Measurements from ENCODE around the gene HOXB5.

Gene HOXB5

DNA sequence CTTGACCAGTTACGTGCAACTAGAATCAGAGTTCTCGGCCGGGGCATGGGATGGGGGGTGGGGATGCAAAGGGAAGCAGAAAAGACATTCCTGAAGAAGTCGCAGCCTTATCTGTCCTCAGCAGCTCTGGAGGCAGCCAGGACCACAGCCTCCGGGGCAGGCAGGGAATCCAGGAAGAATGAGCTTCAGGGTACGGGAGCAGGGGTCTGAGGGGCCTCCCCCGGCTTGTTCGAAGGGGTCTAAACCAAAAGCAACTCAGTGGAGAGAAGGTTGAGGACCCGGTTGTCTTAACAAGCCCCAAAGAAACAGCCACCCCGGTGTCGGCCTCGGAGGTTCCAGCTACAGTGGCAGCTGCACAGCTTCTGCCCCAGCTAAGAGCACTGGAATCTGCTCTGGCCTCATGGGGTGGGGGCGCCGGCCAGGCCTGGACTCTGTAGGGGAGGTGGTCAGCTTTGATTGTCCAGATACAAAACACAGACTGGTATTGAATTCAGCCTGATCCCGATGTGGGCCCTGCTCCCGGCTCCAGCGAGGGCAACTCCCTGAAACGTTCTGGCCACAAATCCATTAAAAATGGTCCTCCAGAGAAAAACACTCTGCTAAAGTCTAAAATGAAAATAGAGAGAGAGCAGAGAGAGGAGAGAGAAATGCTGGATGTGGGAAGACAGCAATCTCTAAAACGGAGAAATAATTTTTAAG lies 23.1 kb downstream of the HOXB5 start:
- FAIRE-seq: no peak

DNA sequence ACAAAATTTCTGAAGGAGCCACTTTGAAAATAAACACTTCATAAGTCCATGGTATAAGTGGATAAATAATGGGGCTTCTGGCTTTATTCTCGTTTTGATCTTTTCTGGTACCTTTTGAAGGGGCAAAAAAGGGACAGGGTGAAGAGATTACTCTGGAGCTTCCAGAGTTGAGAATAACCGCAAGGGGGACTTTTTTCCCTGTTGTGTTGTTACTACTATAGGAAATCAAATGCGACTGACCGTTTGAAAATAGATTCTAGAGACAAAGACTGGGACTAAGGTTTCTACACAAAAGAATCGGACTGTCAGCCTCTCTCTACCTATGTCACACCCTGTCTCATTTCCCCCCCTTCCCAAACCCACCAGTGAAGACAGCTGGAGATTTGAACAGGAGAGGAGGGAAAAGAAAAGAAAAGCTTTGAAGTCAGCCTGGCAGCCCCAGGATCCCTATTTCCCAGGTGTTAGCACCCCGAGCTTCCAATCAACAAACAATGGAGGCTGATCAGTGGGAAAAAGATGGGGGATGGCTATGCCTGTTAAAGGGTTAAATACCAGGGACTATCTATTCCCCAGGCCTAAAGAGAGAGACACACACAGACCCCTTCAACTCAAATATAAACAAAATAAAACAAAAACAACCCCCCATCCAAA lies 23.8 kb downstream of the HOXB5 start:
- no peak for FAIRE-seq

DNA sequence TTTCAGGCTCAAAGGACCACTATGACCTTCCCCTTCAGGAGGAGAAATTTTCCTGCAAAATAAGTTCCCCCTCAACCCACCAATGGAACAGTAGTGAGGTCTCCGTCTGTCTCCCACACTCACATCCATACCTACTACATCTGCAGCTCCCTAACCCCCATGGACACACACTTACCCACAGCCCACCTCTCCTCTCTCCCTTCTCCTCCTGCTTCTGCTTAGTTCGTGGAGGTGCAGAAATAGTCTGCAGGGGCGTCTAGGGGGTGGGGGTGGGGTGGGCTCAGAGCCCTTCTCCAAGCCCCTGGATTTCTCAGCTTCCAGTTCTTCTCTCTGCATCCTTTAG lies 24.4 kb downstream of the HOXB5 start:
- FAIRE-seq: no peak

DNA sequence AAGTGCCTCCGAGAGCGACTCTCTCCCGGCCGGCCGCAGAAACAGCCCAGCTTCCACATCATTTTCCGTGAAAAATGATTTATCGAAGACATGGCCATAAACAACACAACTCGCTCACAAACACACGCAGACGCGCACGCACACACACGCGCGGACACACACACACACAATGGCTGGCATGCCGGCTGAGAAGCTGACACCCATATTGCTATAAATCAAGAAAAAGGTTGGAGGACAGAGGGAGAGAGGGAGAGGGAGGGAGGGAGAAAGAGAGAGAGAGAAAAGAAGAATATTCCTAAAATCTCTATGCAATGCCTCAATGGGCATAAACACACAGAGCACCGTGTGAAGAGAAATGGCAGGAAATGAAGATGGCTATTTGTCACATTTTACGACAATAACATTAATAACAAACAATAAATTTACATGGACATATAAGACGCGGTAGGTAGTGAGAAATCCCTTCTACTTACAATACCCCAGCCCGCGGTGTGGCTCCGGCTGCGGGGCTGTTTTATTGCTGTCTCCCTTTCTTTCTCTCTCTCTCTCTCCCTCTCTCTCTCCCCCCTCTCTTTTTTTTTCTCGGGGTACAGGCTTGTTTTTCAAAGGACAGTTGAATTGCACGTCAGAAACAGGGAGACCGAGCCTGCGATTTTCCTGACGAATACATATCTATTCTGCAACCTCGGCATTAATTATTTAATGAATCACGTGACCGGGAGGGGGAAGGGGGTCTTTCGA lies 24.9 kb downstream of the HOXB5 start:
- FAIRE-seq: no peak

DNA sequence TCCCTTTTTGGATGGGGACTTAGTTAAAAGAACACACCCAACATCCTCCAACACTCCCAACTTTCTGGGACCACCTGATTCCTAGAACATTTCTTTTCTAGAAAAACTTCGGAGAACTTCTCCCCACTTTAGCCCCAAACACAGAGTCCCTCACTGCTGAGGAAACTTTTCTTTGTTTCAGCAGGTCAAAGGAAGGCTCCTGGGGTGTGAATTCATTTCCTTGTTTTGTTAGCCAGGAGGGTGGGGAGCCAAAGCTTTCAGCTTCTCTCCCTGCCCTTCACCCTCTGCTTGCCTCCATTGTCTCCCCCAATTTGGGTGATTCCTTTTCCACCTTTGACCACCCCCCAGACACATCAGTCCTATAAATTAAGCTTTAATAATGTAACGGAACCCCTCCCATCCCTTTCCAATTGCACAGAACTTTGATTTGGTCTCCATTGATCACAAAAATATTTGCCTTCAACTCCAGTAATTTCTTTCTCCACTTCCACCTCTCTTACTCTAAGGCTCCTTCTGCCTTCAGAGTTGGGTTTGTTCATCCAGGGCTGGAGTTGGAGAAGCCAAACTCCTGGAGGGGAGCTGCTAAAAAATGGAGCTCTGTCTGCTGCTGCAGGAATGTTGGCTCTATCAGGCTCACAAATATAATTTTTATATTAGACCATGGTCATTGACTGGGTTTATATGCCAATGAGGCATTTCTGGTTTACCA lies 25.8 kb downstream of the HOXB5 start:
- FAIRE-seq: no peak

DNA sequence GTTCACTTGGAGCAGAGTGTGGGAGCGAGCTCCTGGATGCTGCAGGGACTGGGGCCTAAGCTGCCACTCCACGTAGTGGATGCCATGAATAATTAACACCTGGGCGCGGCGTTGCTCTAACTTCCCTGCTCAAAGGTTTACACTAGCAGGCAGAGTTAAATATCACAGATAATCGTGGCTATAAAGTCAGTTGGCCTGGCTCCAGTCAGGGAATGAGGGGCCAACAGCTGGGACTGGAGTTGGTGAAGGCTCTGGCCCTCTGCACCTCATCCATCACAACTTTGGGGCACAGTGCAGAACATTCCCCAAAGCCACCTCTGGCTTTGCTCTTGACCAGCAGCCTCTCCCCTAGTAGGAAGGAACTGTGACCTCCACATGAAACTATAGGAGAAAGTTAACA lies 26.4 kb downstream of the HOXB5 start:
- FAIRE-seq: no peak

DNA sequence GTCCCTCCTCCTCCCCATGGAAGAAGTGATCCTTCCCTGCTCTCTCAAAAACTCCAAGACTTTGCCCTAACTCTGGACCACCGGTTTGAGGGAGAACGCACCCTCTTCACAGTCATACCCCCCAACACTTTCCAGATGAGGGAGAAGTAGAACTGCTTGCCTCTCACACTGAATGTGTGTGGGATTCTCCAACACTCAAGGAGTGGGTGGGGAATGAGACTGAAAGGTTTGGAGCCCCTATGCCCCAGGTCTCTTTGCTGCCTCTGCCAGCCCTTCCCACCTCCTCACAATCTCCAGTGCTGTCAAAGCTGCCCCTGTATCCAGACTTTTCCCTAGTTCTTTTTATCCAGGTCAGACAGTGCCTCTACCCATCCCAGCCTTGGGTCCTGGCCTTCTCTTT lies 26.9 kb downstream of the HOXB5 start:
- FAIRE-seq: no peak

DNA sequence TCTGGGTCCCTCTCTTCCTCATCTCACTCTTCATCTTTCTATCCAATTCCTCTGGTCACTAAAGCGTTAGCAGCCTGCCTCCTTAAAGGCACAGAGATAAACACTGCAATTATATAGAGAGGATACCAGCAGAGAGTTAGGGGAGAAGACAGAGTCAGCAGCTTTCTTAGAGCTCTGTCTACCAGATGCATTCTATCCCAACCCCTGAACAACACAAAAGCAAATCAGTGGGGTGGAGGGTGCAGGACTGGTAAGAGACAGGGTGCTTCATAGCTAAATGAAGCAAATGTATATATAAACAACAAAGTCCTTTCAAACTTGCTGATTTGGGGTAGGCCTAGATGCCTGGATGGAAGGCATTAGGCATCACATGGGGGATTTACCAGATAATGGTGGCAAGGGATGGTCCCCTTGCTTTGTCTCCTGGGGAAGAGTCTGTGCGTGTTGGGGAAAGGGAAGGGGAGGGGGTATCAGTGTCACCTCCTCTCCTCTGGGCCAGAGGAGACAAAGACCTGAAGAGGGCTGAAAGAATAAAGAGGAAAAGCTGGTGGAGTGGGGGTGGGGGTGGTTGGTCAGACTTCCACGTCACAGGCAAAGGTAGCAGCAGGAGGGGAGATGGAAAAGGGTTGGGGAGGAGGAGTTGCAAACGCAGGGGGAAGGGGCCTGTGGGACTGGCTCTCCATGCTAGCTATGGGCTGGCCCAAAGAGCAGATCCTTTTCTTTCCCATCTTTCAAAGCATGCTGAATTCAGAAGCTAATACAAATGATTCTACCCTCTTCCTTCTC lies 27.5 kb downstream of the HOXB5 start:
- FAIRE-seq: no peak

DNA sequence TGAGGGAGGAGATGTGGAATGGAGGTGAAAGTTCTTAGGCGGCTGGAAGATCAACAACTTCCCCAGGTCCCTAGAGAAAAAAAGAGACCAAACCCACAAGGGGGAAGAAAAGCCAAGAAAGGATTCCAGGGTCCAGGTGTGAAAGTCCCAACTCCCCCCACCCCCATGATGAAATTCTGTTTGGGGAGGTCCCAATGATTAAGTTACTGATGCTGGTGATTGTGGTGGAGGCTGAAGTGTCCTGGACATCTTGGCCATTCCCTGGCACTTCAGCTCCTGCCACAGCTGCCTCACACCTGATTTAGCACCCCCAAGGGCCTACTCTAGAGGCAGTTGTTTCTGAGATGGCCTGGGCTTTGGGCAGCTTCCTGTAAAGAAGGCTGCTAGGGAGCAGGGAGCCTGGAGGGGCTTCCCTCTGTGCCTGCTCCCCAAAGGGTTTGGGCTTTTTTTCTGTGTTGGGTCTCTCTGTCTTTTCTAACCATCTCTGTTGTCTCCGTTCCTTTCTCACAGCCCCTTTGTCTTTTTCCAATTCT lies 28.5 kb downstream of the HOXB5 start:
- FAIRE-seq: no peak

DNA sequence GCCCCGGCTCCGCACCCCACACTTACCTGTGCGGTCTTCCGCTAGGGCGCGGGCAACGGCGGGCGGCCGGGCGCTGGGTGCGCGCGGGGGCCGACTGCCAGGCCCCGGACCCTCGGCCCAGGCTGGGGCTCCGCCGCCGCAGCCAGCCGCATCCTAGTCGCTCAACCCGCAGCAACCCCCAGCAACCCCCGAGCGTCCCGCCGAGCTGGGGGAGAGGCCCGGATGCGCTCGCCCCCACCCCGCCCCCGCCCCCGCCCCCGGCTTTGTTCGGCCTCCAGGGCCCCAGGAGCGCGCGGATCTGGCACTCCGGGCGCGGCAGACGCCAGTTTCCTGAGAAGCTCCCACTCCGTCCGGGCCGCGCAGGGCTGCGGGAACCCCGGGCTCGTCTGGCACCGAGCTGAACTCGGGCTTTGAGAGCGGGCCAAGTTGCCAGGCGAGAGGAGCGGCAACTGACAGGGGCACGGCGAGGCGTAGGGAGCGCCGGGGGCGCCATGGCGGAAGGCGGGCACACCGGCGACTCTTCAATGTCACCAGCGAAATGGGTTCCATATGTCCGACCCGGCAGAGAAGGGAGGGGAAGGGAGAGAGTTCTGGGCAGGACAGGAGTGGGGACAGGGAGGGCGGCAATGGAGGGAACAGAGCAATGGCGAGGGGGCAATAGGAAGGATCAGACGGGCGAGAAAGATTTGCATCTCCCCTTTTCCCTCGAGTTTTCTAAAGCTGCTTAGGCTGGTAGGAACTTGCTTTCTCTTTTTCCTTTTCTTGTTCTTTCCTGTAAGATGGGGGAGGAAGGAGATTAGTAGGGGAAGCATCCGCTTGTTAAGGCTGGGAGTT lies 29.2 kb downstream of the HOXB5 start:
- FAIRE-seq: no peak

DNA sequence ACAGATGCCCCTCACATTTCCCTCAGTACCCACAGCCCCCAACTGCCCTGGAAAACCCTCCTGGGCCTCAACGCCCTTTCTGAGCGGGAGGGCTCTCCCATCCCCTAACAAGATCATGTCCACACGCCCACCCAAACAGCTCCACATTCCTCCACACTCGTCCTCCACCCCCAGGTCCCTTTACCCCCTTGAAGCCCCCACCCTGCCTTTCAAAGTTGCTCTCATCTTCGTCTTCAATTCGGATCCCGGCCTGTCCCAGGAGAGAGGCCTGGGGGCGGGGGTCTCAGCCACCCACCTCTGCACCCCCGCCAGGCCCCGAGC lies 29.8 kb downstream of the HOXB5 start:
- FAIRE-seq: no peak

DNA sequence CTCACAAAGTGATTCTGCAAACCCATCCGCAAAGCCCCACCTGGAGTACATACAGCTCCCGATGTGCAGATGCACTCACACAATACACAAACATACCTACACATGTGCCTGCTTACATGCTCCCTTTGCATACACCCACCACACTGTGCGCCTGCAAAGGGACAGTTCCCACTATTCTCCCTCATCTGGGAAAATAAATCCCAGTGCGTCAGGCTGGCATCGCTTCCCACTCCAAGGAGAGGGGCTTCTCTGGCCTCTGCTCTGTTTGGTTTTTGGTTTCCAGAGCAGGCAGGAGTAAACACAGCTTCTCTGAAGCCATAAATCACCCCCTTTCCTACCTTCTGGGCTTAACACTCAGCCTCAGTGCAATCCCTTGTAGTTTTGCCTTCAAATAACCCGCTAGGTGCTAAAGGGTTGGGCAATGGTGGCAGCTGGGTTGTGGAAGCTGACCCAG lies 30.2 kb downstream of the HOXB5 start:
- FAIRE-seq: no peak

DNA sequence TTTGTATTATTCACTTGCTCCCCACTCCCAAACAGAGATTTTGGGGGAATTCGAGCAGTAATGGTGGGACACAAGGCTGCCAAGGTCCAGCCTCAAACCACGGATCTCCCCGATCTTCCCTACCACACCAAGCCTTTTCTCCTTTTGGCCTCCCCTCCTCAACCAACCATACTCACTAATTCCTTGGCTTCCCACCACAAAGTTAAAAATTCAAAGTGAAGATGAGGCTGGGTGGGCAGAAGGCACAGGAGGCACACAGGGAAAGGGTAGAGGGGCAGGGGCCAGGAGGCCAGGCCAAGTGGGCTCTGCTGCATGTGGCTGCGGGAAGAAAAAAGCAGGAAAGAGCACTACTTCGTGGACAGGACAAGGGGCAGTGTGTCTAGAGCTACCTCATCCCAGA lies 30.6 kb downstream of the HOXB5 start:
- no peak for FAIRE-seq

DNA sequence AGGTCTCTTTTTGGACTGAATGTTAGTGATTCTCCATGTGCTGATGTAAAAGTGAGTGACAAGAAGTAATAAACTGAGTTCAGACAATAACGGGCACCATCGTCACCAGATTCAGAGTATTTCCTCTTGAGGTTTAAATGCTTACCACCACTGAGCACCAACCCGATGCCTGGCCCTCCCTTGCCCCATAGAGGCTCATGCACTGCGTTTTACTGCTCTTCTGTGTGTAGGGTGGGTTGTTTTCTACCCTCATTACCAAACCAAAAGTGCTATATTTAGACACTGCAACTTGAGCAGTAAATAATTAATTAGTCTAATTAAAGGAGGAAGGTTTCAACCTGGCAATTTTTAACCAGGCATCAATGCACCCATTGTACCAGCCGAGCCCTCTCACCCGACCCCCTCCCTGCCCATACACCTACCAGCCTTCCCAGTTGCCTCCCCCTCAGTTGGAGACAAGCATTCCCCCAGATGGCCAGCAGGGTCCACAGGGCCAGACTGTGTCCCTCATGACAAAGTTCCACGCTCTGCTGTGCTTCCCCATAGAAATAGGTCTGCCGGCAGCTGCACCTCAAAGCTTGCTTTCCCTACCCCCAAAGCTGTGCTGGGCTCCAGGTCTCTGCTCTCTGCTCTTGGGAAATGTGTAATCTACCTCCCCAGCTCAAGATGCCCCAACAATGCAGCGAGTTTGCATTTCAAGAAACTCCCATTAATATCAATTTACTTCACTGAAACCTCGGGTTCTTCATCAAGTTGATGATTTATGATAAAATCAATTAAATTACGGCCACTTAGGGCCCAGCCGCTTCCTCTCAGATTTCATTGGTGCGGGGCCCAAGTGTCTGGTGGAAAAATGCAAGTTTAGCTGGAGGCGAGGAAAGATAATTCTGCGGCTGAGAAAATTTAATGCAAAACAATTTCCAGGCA lies 31.4 kb downstream of the HOXB5 start:
- no peak for FAIRE-seq

DNA sequence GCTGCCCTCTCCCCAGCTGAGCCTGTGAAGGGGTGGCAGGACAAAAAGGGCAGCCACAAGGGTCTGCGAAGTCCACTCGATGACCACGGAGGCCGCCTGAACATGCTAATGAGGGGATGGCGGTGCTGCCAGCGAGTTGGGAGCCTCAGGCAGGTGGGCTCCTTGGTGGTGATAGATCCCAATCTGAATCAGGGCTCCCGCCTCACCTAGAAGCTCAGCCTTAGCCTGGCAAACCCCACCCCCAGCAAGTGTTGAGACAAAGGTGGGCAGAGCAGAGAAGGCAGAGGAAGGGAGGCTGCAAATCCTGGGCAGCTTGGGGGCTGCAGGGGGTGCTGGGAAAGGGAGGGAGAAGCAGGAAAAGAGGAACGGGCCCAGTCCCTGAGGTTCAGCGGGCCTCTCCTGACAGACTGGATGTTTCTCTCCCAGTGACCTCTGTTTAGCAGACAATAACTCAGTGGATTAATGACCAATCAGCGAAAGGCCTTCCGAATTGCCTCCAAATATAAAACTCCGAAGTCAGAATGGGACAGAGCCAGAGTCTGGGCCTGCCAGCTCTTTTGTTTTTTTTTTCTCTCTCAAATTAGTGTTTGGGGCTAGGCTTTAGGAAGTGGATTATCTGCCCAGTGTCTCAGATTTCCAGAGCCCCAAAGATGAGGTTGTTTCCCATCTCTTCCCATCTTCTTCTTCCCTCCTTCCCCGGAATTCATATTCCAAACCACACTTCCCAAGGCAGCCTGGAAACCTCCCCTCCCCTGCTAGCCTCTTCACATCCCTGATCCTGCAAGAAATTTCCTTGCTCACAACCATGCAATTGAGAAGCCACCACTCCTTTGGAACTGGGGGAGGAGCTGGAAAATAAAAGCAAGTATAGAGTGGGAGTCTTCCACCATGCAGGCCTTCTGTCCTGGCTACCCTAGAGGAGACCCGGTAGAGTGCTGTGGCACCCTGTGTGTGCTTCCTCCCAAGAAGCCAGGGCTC lies 33.5 kb downstream of the HOXB5 start:
- no peak for FAIRE-seq

DNA sequence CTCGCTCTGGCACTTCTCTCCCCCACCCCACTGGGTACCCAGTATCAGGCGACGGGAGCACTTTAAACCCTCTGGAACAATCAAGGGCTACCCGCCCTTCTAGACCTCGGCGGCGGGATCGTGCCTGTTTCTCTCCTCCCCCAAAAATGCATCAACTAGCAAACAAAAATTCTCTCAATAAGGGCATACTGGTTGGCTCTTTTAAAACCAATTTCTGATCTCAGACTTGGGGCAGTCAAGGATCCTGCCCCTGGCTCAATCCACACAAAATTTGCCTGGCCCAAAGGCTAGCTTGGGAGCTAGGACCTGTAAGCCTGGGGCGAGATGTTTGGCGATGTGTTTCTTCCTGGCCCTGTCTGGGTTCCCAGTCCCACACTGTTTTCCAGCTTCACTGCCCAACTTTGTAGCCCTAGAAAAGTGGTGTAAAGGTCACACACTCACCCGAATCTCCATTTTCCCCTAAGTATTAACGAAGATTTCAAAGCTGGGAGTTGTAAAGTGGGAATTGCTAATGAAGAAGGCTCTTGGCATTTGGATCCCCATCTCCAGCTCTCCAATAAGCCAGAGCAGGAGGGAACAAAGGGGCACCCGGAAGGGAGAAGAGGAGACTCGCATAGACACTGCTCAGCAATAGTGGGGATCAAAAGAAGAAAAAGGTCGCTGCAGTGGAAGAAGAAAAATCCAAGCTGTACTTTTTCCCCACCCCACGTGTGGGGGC lies 34.3 kb downstream of the HOXB5 start:
- FAIRE-seq: no peak

DNA sequence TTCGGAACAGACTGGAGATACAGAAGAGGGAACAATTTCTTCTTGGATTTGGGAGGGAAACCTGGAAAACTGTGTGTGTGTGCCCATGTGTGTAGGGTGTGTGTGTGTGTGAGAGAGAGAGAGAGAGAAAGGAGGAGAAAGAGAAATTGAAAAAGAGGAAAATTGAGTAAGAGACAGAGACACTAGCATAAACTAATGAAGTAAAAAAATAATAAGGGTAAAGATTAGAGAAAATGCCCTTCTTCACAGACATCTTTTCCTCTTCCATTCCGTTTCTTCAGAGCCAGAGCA lies 34.8 kb downstream of the HOXB5 start:
- no peak for FAIRE-seq

DNA sequence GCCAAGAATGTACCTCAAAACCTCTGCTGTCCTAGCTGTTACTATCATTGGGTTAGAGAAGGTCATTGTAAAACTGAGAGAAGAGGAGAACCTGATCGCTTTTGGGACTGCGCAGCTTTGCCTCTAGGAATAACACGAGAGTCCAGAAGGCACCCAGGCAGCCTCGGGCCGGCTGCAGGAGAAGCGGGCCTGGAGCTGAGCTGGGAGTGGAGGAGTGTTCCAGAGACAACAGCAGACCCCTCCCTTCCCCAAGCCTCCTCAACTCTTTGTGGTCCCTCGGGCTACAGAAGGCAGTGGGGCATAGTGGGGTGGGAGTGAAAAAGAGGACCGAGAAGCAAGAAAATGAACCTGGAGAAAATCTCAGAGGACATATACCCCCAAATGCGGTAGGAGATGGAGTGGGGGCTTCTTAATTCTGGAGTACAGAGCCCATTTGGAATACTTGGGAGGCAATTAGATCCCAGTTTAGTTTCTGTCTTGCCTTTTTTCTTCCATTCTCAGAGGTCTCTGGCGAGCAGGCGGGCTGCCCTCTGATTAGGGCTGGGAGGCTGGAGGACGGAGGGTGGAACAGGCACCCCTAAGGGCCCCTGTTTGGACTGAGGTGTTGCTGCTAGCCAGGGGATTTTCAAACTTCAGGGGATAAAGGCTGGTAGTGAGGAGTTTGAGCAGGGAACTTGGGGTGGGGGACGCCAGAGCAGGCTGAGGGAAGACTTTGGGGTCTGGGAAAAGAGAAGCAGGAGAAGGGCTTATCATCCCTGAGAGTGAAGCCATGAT lies 35.3 kb downstream of the HOXB5 start:
- FAIRE-seq: no peak
